ENCODE data around the gene BMP8A.
"Not testable (repeated sequence)": the region's sequence is repeated elsewhere in the genome, so short reads cannot be mapped to it uniquely, and the experiment has no call there.

Gene BMP8A, protein sequence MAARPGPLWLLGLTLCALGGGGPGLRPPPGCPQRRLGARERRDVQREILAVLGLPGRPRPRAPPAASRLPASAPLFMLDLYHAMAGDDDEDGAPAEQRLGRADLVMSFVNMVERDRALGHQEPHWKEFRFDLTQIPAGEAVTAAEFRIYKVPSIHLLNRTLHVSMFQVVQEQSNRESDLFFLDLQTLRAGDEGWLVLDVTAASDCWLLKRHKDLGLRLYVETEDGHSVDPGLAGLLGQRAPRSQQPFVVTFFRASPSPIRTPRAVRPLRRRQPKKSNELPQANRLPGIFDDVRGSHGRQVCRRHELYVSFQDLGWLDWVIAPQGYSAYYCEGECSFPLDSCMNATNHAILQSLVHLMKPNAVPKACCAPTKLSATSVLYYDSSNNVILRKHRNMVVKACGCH

GRCh38 chr1:39491146-39491921, at the start of gene BMP8A:
BMP8A (plus strand) TSS chr1:39491636; CDS start chr1:39491992, 356 bp downstream.
- DNase-seq, result no peak

DNA sequence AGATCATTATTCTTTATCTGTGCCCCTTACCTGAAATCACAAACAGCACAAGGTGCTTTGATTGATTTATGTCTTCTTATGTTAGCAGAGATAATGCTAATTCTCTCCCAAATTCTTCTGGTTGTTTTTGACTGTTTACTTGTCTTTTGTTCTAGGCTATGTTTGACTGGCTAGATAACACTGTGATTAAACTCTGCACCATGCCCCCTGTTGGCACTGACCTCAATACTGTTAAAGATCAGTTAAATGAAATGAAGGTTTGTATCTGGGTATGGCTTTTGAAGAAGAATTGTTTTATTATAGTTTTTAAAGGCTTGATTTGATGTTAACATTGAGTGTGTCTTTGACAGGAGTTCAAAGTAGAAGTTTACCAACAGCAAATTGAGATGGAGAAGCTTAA, 49.6 kb upstream of the BMP8A start:
- no peak for DNase-seq

GRCh38 chr1:39445573-39445972, 45.9 kb upstream of the BMP8A start:
- DNase-seq, result no peak

DNA sequence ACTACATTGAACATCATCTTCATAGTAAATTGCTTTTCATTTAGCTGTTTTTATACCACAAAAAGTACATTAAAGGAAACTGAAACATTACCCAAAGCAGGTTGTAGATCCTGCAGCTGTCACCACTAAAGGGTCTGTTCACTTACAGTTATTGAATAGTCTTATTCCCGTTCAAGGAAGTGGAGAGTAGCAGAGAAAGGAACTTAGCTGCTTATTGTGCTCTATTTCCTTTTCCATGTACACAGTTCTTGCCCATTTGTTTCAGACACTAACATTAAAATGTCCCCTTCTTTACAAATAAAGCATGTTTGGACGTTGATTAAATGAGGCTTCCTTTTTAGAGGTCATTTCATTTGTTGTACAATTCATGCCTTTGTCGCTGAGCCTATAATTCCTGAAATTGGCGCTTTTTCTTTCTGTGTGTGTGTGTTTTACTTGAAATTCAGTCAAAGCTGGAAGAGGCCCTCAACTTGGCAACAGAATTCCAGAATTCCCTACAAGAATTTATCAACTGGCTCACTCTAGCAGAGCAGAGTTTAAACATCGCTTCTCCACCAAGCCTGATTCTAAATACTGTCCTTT, 44.4 kb upstream of the BMP8A start:
- DNase-seq, result no peak

GRCh38 chr1:39450041-39450440, 41.4 kb upstream of the BMP8A start:
- DNase-seq, result not testable (repeated sequence)

GRCh38 chr1:39450956-39451606, 40.4 kb upstream of the BMP8A start:
- no peak for DNase-seq

DNA sequence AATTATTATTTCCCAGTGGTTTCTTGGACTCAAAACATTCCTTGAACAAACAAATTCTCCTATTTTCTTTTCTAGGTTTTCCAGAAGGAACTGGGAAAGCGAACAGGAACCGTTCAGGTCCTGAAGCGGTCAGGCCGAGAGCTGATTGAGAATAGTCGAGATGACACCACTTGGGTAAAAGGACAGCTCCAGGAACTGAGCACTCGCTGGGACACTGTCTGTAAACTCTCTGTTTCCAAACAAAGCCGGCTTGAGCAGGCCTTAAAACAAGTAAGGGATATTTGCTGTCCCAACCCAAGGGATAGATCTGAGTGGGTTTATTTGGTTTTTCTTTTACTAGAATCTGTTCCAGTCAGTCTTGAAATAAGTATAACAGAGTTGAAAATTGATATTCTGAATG, 39.4 kb upstream of the BMP8A start:
- no peak for DNase-seq

DNA sequence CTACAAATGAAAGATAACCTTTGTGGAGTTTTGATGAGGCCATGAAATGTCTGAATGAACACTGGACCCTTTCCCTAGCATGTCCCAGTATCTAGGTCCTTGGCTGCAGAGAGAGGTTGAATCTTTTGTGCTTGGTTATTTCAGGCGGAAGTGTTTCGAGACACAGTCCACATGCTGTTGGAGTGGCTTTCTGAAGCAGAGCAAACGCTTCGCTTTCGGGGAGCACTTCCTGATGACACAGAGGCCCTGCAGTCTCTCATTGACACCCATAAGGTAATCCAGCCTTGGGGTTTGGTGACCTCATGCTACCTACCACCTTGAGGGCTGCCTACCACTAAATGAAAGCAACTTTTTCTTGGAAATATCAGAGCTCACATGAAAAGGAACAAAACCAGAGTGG, 38.9 kb upstream of the BMP8A start:
- no peak for DNase-seq

DNA sequence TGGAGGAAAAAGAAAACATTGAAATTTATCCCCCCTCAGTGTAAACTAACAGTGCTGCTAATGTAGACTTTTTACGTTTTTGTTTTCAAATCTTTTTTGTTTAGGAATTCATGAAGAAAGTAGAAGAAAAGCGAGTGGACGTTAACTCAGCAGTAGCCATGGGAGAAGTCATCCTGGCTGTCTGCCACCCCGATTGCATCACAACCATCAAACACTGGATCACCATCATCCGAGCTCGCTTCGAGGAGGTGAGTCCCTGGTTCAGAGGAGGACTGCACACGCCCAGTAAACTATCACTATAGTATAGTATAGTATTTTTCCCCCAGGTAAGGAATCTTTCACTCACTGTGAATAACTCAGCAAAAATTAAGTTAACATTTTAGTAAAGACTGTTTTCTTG, 37.8 kb upstream of the BMP8A start:
- no peak for DNase-seq

GRCh38 chr1:39458991-39459390, 32.4 kb upstream of the BMP8A start:
- no peak for DNase-seq

GRCh38 chr1:39462074-39462473, 29.4 kb upstream of the BMP8A start:
- DNase-seq, result no peak

GRCh38 chr1:39466413-39467107, 24.9 kb upstream of the BMP8A start:
- DNase-seq, result no peak

GRCh38 chr1:39467108-39467720, 24.2 kb upstream of the BMP8A start:
- DNase-seq, result not testable (repeated sequence)

DNA sequence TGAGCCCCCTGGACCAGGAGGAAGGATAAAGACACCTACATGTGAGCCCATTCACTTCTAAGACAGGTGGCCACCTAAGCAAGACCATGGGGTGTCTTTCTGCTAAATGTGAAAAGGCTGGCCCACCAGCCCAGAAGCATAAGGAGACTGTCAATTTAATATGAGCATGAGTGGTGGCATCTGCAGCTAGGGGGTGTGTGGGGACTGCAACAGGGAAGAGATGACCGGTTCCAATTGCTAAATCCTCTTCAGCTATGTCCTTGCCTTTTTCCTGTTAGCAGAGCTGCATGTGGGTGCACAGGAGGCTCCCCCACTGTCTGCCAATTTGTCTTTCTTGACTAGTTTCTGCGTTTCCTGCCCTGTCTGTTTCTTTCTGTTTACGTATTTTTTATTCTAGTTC, 22.3 kb upstream of the BMP8A start:
- no peak for DNase-seq

DNA sequence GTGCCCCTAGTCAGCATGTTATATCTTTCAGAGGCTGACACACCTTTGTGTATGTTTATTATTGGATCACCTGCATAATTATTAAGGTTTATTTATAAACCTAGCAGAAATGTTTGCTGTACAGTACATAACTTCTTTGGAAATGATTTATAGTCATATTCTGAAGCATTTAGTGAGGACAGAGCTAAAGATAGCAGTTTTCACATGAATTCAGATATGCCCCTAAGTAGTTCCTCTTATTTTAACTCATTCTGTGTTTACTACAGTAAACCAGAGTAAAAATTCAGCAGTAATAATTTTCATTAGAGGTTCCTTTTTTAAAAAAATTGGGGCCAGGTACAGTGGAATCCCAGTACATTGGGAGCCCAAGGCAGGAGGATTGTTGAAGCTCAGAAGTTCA, 21.4 kb upstream of the BMP8A start:
- DNase-seq, result no peak

- DNase-seq, result no peak
Measured at GRCh38 chr1:39472826-39473225, 18.6 kb upstream of the BMP8A start.

- DNase-seq, result no peak
Measured at GRCh38 chr1:39473324-39473723, 18.1 kb upstream of the BMP8A start.

DNA sequence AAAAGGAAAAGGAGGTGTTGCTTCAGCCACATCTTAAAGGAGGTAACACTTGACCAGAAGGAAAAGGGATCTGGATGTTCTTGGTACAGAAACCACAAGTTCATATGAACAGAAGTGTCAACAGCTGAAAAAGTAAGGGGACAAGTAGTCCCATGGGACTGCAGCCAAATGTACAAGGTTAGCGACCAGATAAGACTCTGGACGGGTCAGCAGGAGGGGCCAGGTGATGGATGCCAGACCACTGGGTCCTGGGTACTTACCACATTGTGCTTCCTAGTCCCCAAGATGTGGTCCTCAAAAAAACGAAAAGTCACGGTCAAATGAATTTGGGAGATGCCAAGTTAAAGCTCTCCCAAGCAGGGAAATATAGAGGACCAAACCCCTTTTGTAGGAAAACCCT, 16.6 kb upstream of the BMP8A start:
- no peak for DNase-seq

DNA sequence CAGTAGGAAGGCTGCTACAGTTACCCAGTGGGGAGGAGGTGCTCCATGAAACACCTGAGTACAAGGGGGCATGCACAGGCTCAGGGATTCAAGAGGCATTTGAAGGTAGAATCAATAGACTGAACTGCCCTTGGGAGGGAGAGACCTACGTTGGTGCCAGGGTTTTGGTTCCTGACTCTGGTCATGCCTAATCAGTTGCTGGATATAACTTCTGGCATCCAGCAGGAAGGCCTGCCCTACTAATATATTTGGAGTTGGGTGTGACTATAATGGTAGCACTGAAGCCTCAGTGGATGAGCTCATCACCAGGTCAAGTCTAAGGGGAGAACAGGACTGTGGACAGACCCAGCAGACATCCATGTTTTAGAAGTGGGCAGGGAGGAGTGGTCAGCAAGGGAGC, 15.9 kb upstream of the BMP8A start:
- not testable (repeated sequence) for DNase-seq

- DNase-seq, result no peak
Measured at GRCh38 chr1:39478126-39478915, 13.1 kb upstream of the BMP8A start.

DNA sequence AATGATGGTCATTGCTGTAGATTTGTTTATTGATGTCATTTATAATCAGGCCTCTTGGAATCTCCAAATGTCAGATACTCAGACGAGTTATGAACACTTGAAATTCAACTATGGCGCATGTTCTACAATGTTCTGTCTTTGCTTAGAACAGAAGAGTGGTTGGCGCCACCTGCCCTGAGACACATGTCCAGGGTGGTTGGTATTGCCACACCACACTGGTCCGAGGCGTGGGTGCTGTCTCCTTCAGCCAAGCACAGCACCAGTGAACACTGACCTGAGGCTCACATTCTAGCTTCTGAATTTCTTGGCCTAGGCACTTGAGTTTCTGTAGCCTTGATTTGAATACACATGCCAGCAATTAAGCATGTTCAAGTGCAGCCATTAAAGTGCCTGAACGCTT, 10.1 kb upstream of the BMP8A start:
- DNase-seq, result no peak

Measured in NCI-H524 treated with DMSO at 0.1 percent for 48 hours (cell line).